Tongue (tissue), 2 donors: ENCODE results near the gene TMEM131L. TPM values are rescaled to one million over a fixed set of nuclear protein-coding genes. Genes with fewer than 3 reads are reported as not detected.
"Not testable (repeated sequence)": the region's sequence is repeated elsewhere in the genome, so short reads cannot be mapped to it uniquely, and the experiment has no call there.

Experiments
- DNase-seq: peaks from one replicate; pipeline ENCODE4 v3.0.0-alpha.2; 2015
- total RNA-seq: library from RNA; depleted of rRNA; stranded (reverse); fragments of >200 nt; gene quantifications from one replicate; pipeline ENCODE4 v1.2.3, GENCODE V29; 2014

The TMEM131L gene
- total RNA-seq, 1 donor from 2014 or later = 71.5 TPM

GRCh38 chr4:153573221-153573620, 107.1 kb downstream of the TMEM131L start:
- DNase-seq = peak; percentile 76

DNA sequence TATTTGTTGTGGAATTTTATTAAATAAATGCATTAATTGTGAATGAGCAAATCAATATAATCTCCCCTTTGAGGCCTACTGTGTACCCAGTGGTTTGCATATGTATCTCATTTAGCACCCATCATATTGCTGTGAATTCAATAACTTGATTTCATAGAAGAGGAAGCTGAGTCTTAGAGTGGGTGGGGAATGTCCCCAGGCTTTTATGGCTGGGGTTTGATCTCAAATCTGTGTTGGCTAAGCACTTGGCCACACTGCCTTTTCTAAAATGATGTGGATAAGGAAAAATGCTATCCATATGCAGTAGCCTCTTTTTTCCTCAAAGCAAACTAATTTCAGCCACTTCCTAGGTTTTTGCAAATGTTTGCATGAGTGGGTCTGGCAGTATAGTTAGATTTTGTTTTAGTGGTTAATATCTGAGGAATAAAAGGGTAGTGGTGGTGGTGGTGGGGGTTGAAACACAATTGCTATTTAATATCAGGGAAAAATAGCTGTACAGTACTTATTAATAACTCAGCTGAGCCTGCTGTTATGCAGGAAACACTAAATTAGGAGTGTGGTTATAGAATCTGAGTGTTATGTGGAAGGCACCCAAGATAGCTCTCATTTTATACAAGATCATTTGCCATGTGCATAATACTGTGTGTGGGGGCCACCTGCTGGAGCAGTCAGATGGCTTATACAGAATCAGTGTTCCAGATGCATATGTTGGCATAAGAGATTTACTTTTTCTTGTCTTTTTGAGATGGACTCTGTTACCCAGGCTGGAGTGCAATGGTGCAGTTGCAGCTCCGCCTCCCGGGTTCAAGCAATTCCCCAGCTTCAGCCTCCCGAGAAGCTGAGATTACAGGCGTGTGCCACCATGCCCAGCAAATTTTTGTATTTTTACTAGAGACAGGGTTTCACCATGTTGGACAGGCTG, 108.0 kb downstream of the TMEM131L start:
- peak; percentile 93 for DNase-seq

DNA sequence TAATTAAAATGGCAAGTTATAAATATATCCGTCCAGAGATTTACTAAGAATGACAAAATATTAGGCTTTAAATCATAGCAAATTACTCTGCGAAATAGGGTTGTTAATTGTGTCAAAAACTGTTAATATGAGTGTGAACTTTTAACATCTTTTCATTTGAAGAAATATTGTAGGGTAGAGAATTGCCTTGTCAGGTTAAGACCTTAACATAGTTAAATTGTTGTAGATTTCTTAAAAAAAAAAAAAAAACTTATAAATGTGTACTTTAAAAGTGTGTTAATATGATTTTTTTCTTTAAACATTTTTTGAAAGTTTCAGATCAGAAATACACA, 110.2 kb downstream of the TMEM131L start:
- no peak for DNase-seq

GRCh38 chr4:153577053-153577452, 110.9 kb downstream of the TMEM131L start:
- DNase-seq = no peak

- no peak for DNase-seq
These were observed 113.2 kb downstream of the TMEM131L start for GRCh38 chr4:153579410-153579809.

GRCh38 chr4:153579872-153580271, 113.7 kb downstream of the TMEM131L start:
- no peak for DNase-seq

DNA sequence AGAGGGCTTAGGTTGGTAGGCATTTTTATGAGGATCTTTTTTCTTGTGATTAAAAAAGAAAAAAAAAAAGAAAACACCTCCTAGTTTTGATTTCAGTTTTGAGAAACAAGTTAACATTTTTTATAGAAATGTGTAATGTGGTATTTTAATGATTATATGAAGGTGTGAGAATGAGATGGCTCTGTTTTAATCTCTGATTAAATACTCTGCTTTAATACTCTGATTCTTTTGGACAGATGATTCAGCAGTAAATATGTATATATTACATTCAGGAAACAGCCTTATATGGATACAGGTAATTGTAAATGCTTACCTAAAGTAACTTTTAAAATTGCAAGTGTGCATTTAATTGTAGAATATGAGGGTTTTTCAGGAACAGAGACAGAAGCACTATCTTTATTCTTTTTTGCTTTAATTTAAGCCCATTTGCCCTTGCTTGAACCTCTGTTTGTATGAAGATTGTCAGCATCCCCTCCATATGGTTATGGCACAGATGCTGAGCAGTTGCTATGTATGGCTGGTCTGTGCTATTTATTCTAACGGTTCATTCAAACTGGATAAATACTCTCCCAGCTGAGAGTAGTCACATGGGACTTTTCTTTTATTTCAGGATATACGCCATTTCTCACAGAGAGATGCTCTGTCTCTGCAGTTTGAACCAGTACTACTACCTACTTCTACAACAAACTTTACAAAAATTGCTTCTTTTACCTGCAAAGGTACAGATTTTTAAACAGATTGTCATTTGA, 117.0 kb downstream of the TMEM131L start:
- DNase-seq = no peak

DNA sequence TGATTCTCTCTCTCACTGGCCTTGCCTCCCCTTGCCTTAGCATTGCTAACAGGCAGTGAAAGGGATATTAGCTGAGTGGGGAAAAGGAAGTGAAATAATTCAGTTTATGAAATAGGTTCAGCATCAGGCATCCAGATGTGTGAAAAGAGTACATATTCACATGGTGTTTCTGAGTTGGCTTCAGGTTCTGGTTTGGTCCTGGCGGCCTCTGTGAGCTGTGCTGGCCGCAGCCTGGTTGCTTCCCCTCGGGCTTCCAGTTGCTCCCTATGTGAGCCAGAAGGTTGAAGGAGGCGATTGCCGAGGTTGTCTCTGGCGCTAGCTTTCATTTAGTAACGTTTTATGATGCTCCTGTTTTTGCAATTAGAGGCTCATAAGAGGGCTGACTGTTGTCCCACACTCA, 118.9 kb downstream of the TMEM131L start:
- peak; percentile 39 for DNase-seq

- no peak for DNase-seq
These were observed 123.8 kb downstream of the TMEM131L start for GRCh38 chr4:153589703-153590595.

GRCh38 chr4:153591441-153591840, 125.3 kb downstream of the TMEM131L start:
- DNase-seq = no peak

DNA sequence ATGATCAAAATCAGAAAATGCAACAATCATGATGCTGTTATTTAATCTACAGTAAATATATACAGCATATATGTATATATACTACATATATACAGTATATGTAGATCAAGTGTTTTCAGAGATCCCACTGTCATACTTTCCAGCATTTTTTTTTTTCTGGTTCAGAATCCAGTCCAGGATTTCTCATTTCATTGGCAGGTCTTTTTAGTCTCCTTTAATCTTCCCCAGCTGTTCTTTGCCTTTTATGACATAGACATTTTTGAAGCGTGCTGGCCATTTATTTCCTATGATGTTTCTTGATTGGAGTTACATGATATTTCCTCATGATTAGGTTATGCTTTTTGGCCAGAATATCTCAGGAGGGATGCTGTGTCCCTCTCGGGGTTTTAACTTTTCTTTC, 125.9 kb downstream of the TMEM131L start:
- DNase-seq = peak; percentile 51

DNA sequence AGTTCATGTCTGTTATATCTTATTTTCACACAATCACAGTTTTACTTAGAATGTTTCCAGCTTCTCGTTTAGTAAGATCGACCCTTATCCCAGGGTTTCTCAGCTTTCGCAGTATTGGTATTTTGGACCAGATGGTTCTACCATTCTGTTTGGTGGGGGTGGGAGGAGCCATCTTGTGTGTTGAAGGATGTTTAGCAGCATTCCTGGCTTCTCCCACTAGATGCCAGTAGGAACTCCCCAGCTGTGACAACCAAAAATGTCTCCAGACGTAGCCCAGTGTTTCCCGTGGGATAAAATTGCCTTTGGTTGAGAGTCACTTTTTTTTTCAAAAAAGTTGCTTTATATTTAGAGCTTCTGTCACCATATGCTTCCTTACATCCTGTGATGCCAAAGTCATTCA, 127.0 kb downstream of the TMEM131L start:
- DNase-seq = no peak

- DNase-seq = peak; percentile 24
These were observed 128.1 kb downstream of the TMEM131L start for GRCh38 chr4:153594210-153594609.

GRCh38 chr4:153595894-153596601, 129.9 kb downstream of the TMEM131L start:
- DNase-seq = no peak

GRCh38 chr4:153602758-153603157, 136.6 kb downstream of the TMEM131L start:
- no peak for DNase-seq

DNA sequence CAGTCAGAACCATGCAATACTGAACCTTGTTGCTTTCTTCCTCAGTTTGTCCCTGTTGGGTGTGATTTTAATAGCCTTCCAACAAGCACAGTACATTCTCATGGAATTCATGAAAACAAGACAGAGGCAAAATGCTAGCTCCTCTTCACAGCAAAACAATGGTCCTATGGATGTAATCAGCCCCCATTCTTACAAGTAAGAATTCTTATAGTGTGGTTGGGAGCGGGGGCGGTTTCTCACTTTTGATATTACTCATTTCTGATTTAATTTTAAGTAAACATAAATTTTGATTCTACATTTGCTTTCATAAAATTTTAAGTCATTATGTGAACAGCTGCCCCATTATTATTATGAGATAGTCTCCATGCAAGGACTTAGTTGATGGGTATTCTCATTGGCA, 137.1 kb downstream of the TMEM131L start:
- no peak for DNase-seq

- DNase-seq = no peak
These were observed 137.7 kb downstream of the TMEM131L start for GRCh38 chr4:153603835-153604234.

DNA sequence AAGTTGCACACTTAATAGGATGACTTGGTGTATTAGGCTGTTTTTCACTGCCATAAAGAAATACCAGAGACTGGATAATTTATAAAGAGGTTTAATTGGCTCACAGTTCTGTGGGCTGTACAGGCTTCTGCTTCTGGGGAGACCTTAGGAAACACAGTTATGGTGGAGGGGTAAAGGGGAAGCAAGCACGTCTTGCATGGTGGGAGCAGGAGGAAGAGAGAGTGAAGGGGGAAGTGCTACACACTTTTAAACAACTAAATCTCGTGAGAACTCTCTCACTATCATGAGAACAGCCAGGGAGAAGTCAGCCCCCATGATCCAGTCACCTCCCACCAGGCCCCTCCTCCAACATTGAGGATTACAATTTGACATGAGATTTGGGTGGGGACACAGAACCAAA, 142.9 kb downstream of the TMEM131L start:
- DNase-seq = not testable (repeated sequence)

DNA sequence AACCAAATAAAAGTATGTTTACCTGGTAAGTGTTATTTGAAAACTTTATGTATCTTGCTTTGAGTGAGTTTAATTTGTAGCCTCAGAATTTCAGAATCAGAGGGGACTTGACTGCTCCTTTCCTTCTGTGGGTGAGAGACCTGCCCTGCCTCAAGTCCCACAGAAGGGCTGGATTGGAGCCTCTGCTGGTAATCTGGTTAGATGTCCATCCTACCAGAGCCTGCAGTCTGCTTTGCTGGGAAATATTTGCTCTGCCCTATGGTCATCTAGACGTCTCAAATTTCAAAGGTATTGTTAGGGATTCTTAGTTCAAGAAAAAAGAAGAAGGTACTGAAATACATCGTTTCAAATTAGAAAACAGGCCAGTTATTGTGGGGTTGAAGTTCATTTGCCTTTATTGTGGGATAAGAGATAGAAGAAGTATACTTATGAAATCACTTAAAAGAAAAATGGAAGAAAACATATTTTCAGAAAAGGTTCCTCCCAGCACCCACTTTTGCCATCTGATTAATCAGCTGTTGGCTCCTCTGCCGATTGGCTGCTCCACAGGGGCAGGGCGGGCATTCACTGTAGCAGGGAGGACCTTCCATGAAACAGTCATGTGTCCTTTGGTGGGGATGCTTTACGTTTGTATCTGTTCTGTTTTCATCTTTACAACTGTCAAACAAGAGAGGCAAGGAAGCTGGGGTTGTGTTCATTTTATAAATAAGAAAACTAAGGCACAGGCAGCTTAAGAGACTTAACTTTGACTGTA, 144.6 kb downstream of the TMEM131L start:
- DNase-seq = no peak

GRCh38 chr4:153611679-153612078, 145.5 kb downstream of the TMEM131L start:
- no peak for DNase-seq

DNA sequence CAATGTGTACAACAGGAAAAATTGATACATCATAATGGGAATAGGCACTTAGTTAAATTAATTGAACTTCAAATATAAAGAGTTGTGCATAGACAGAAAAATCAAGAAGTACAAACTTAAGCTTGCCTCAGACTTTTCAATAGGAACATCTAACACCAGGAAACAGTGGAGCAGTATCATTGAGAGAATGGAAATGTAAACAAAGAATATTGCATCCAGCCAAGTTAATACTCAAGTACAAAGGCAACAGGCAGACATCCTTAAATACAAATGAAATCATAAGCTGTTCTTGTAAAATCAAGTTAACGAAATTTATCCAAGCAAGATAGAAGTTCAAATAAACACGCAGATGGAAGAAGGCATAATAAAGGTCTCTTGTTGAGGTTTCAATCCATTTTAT, 146.7 kb downstream of the TMEM131L start:
- no peak for DNase-seq
